DND-41 (cell line): Measurements from ENCODE around the gene MAGEH1.
"Not testable (repeated sequence)": the region's sequence is repeated elsewhere in the genome, so short reads cannot be mapped to it uniquely, and the experiment has no call there.

Source experiments
- EZH2 ChIP-seq: IDR thresholded peaks from 3 replicates; pipeline ENCODE4 v1.6.1; 2012; ENCODE audit warnings: borderline replicate concordance, low read depth, mild to moderate bottlenecking, moderate library complexity, low read length, inconsistent platforms; ENCODE audit not compliant: severe bottlenecking
- TF ChIP-seq, protein P1 (sequence below): IDR thresholded peaks from 2 replicates; pipeline ENCODE4 v1.5.1; 2012; ENCODE audit warnings: borderline replicate concordance, low read length, moderate library complexity, mild to moderate bottlenecking; ENCODE audit not compliant: poor library complexity, severe bottlenecking; ENCODE audit errors: extremely low read depth

GRCh38 chrX:55464050-55464449 is 12.1 kb downstream of the MAGEH1 start:
- TF ChIP-seq, protein P1, sequence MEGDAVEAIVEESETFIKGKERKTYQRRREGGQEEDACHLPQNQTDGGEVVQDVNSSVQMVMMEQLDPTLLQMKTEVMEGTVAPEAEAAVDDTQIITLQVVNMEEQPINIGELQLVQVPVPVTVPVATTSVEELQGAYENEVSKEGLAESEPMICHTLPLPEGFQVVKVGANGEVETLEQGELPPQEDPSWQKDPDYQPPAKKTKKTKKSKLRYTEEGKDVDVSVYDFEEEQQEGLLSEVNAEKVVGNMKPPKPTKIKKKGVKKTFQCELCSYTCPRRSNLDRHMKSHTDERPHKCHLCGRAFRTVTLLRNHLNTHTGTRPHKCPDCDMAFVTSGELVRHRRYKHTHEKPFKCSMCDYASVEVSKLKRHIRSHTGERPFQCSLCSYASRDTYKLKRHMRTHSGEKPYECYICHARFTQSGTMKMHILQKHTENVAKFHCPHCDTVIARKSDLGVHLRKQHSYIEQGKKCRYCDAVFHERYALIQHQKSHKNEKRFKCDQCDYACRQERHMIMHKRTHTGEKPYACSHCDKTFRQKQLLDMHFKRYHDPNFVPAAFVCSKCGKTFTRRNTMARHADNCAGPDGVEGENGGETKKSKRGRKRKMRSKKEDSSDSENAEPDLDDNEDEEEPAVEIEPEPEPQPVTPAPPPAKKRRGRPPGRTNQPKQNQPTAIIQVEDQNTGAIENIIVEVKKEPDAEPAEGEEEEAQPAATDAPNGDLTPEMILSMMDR, result not testable (repeated sequence)
- not testable (repeated sequence) for TF ChIP-seq EZH2
